GM10847 (cell line): ENCODE measurements around the gene SLC9A3.

Experiments
- POLR2A ChIP-seq: IDR thresholded peaks from 2 replicates; pipeline ENCODE4 v1.6.1; 2011; ENCODE audit not compliant: insufficient read length; ENCODE audit errors: extremely low read depth

SLC9A3 gene

GRCh38 chr5:463952-464351, 60.3 kb downstream of the SLC9A3 start:
- TF ChIP-seq POLR2A = no peak

- no peak for TF ChIP-seq POLR2A
Measured at GRCh38 chr5:463301-463700, 60.9 kb downstream of the SLC9A3 start.

- TF ChIP-seq POLR2A = no peak
Measured at GRCh38 chr5:462051-462481, 62.2 kb downstream of the SLC9A3 start.

- TF ChIP-seq POLR2A = no peak
Measured at GRCh38 chr5:460273-460625, 64.0 kb downstream of the SLC9A3 start.

GRCh38 chr5:459562-460272, 64.5 kb downstream of the SLC9A3 start:
- no peak for TF ChIP-seq POLR2A

GRCh38 chr5:458547-459353, 65.5 kb downstream of the SLC9A3 start:
- TF ChIP-seq POLR2A = no peak

- no peak for TF ChIP-seq POLR2A
Measured at GRCh38 chr5:457195-457961, 66.9 kb downstream of the SLC9A3 start.

GRCh38 chr5:456351-457194, 67.7 kb downstream of the SLC9A3 start:
- no peak for TF ChIP-seq POLR2A

GRCh38 chr5:455806-456205, 68.4 kb downstream of the SLC9A3 start:
- TF ChIP-seq POLR2A = no peak

GRCh38 chr5:454936-455335, 69.3 kb downstream of the SLC9A3 start:
- no peak for TF ChIP-seq POLR2A

GRCh38 chr5:453725-454481, 70.3 kb downstream of the SLC9A3 start:
- no peak for TF ChIP-seq POLR2A

GRCh38 chr5:452978-453710, 71.1 kb downstream of the SLC9A3 start:
- TF ChIP-seq POLR2A = no peak

- no peak for TF ChIP-seq POLR2A
Measured at GRCh38 chr5:451587-452458, 72.4 kb downstream of the SLC9A3 start.

- TF ChIP-seq POLR2A = no peak
Measured at GRCh38 chr5:449151-449550, 75.1 kb downstream of the SLC9A3 start.
